ENCODE results near the gene TPSG1.
A peak's percentile ranks its signal among the peaks of the same experiment; 100 is the strongest.
"Not testable (repeated sequence)": the region's sequence is repeated elsewhere in the genome, so short reads cannot be mapped to it uniquely, and the experiment has no call there.

The TPSG1 gene

GRCh38 chr16:1193143-1193824 lies 31.8 kb downstream of the TPSG1 start:
- no peak for DNase-seq

GRCh38 chr16:1192384-1193073 lies 32.5 kb downstream of the TPSG1 start:
- no peak for DNase-seq

- DNase-seq, result not testable (repeated sequence)
Measured at GRCh38 chr16:1190789-1191188, 34.3 kb downstream of the TPSG1 start.

GRCh38 chr16:1189455-1189854 lies 35.6 kb downstream of the TPSG1 start:
- no peak for DNase-seq

- peak; percentile 60 for DNase-seq
Measured at GRCh38 chr16:1188432-1189189, 36.5 kb downstream of the TPSG1 start.

- not testable (repeated sequence) for DNase-seq
Measured at GRCh38 chr16:1185460-1186207, 39.4 kb downstream of the TPSG1 start.

- no peak for DNase-seq
Measured at GRCh38 chr16:1184980-1185379, 40.1 kb downstream of the TPSG1 start.

GRCh38 chr16:1184156-1184868 lies 40.8 kb downstream of the TPSG1 start:
- no peak for DNase-seq

GRCh38 chr16:1182950-1183907 lies 41.8 kb downstream of the TPSG1 start:
- no peak for DNase-seq

- DNase-seq, result no peak
Measured at GRCh38 chr16:1182316-1182671, 42.8 kb downstream of the TPSG1 start.

- DNase-seq, result no peak
Measured at GRCh38 chr16:1181404-1182315, 43.4 kb downstream of the TPSG1 start.

GRCh38 chr16:1180549-1181403 lies 44.3 kb downstream of the TPSG1 start:
- no peak for DNase-seq

GRCh38 chr16:1178295-1178910 lies 46.7 kb downstream of the TPSG1 start:
- DNase-seq, result no peak

- no peak for DNase-seq
Measured at GRCh38 chr16:1177750-1178149, 47.3 kb downstream of the TPSG1 start.

- DNase-seq, result no peak
Measured at GRCh38 chr16:1177053-1177452, 48.0 kb downstream of the TPSG1 start.

GRCh38 chr16:1176280-1176897 lies 48.7 kb downstream of the TPSG1 start:
- DNase-seq, result no peak

GRCh38 chr16:1175566-1176279 lies 49.3 kb downstream of the TPSG1 start:
- no peak for DNase-seq

Measured in activated CD4-positive, CD25-positive, alpha-beta regulatory T cell treated with anti-CD3 and anti-CD28 coated beads, Interleukin-2, amount 50 U/mL, for 72 hours (primary cell).